HG02981 (cell line): ENCODE data around the gene MOB2.

ENCODE experiments used
- ATAC-seq: cut with Tn5 transposase; IDR thresholded peaks from one replicate; pipeline ENCODE4 v1.9.1; 2021; ENCODE audit warnings: mild to moderate bottlenecking, moderate library complexity; ENCODE audit not compliant: unreplicated experiment

MOB2 gene

DNA sequence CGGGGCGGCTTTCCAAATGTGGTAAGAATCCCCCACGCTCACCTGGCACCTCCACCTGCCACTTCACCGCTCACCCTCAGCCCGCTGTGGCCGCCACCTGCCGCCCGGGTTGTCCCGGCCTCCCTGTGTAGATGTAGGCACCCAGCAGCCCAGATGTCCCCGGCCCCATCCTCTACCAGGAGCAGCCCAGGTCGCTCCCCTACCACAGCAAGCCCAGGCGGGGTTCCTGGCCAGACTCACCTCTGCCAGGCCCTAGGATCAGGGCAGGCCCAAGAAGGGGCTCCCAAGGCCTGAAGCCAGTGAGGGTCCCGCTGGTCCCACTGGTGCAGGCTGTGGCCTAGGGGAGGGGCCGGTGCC is 27.4 kb downstream of the MOB2 start:
- ATAC-seq = no peak

DNA sequence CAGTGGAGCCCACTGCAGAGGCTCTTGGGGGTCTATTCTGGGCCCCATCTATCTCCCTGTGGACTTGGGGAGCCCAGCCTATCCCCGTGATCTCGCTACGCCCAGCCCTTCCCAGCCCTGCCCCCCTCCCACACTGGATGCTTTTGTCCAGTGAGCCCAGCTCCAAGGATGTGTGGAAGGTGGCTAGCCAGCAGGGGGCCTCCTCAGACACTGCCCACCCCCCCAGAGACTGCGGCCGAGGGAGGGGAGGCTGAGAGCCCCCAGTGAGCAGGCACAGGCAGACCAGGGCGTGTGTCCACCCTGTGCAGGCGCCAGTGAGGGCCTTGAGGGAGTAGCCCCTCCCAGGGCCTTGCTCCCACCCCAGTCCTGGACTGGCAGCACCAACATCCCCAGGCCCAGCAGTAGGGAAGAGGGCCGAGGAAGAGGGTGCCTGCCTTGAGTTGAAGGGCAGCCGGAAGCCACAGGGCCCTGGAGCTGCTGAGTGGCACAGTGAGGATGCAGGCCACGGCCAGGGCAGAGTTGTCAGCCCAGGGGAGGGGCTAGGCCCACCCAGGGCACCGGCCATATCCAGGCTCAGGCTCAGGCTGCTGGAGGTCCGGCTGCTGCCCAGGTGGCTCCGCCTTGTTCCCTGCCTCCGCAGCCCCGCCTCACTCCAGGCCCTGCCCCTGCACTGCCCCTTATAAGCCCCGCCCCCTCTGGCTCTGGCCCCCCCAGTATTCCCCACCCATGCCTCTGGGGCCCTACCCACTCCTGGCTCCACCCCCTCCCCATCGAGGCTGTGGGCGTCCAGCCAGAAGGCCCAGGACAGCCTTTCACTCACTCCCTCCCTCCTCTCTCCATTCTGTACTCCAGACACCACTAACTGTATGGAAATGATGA is 28.0 kb downstream of the MOB2 start:
- no peak for ATAC-seq

DNA sequence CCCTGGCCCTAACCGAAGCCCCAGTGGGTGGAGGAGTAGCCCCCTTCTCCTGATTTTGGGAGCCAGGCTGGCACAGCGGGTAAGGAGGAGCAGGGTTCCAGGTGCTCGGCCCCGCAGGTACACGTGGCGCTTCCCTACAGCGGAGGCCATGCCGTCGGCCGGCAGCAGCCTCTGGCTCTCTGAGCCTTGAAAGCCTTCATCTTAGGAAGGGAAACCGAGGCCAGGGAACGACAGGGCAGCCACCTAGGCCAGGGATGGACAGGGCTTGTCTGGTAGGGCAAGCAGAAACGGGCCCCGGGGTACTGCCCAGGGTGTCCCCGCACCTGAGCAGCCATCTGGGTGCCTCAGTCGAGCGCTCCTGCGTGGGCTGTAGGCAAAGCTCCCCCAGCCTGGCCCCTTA is 28.7 kb downstream of the MOB2 start:
- no peak for ATAC-seq

DNA sequence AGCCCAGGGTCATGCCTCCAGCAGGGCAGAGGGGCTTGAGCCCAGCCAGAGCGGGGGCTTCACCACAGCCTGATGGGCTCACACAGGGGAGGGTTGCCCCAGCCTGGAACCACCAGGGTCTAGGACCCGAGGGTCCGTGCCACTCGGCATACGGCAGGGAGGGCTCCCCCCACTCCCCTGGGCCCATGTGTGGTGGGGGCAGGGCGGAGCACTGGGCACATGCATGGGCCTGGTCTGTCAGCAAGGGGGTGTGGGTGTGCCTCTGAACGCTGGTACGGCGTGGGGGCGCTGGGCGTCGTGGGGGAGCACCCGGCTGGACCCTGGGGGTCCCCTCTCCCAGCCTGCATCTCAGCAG is 29.3 kb downstream of the MOB2 start:
- ATAC-seq = no peak

DNA sequence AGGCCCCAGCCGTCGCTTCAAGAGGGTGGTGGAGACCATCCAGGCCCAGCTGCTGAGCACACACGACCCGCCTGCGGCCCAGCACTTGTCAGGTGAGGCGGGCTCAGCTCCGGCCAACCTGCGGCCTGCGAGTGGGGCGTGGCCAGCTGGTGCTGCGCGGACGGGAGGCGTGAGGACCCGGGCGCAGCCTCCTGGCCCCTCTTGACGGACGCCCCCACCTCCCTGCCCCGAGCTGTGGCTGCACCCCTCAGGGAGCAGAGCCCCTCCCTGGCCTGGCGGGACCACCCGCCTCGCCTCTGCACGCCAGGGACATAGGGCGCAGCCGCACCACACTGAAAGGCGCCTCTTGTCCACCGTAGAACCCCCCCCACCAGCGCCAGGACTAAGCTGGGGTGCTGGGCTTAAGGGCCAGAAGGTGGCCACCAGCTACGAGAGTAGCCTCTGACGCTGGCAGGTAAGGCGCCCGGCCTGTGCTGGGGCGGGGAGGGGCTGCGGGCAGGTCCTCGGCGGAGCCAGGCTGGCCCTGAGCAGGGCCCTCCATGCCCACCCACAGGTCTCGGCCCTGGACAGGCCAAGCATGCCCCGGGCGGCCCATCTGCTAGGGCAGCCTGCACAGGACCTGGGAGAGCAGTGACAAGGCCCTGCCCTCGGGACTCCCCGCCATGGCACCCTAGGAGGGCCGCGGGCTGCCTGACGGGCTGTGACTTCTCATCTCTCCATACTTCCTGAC is 29.8 kb downstream of the MOB2 start:
- no peak for ATAC-seq

DNA sequence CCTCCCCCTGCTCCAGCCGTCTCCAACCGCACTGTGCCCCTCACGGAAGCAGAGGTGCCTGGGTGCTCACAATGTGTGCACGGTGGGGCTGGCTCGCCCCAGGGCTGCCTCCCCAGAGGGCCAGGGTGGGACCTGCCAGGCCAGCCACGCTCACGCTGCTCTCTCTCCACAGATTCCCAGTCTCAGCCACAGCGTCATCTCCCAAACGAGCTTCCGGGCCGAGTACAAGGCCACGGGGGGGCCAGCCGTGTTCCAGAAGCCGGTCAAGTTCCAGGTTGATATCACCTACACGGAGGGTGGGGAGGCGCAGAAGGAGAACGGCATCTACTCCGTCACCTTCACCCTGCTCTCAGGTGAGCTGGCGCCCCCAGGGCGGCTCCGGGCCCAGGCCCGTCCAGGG is 30.4 kb downstream of the MOB2 start:
- ATAC-seq = no peak

DNA sequence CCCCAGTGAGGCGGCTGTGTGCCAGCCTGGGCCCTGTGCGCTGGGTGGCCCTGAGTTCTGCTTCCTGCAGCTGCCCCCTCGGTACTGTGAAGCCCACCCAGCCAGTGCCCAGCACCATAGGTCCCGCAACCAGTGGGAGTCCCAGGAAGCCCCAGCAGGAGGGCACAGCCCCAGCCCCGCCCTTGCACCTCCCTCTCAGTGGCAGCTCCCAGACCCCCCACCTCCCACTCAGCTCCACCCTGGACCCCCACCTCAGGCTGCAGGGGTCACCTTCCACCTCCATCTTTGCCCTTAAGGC is 30.9 kb downstream of the MOB2 start:
- no peak for ATAC-seq

DNA sequence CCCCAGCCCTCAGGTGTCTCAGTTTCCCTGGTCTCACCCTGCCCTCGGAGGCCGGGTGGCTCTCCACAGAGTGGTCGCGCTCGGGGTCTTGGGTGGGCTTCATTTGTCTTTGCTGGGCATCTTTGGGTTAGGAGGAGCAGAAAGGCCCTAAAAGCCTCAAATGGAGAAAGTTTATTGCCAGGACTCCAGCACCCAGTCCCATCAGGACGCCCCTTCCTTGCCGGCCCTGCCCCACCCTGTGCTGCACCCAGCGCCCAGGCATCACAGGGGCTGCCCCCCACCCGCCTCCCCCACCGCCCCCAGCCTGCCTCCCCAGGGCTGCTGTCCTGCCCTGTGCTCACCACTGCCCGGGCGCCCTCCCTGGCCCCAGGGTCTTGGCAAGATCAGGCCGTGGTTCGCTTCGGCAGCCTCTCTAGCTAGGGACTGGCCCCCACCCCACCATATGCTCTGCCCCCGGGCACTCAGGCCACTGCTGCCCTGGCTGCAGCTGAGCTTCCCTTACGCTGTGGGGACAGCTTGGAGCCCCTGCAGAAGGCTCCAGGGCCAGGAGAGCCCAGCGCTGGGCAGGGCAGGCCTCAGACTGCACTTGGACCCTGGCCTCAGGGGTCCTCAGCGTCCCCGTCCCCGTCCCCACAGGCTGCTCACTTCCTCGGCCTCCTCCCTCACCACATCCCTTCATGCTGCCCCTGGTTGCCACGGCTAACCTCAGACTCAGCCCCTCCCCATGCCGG is 31.4 kb downstream of the MOB2 start:
- no peak for ATAC-seq

DNA sequence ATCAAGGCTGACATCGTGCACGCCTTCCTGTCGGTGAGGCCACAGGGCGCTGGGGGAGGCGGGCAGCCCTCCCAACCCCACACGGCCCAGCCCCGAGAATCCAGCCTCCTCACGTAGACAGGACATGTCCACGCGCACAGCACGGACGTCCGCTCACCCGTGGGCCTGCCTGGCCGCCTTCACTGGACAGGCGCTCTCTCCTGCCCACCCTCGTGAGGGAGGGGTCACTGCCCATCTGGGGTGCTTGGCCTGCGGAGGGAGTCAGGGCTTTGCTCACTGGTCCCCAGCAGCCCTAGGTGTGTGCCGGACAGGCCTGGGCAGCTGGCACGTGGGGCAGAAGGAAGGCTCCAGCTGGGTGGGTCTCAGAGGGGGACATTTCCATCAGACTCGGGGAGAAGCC is 32.0 kb downstream of the MOB2 start:
- ATAC-seq = no peak

DNA sequence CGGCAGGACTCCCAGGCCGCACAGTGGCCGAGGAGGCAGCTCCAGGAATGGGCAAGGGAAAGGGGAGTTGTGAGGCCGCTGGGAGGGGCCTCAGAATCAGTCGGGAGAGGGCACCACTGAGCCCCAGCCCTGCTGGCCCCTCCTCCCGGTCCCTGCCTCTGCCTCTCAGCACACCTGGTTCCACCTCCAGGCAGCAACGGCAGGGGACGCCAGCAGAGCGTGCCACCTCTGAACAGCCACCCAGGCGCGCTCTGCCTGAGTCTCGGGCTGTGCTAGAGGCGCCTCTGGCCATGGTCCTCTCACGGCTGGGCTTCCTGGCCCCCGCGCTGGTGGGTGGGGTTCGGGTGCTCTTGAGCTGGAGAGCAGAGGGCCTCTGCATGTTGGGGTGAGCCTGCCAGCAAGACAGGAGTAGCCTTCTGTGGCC is 33.0 kb downstream of the MOB2 start:
- no peak for ATAC-seq

DNA sequence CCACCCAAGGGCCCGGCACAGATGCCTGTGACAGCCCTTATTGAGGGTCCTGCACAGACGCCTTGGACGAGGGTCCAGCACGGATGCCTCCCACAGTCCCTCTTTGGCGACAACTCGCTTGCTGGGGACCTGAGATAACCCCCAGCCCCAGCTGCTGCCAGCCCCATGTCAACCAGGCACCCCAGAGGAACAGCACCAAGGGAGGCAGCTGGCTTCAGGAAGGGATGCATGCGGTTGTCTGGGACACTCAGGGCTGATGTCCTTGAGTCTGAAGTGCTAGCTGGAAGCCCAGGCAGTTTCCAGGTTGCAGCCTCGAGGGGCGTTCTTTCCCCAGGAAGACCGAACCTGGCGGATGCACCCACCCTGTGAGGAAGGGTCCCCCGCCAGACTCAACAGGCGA is 33.8 kb downstream of the MOB2 start:
- no peak for ATAC-seq

DNA sequence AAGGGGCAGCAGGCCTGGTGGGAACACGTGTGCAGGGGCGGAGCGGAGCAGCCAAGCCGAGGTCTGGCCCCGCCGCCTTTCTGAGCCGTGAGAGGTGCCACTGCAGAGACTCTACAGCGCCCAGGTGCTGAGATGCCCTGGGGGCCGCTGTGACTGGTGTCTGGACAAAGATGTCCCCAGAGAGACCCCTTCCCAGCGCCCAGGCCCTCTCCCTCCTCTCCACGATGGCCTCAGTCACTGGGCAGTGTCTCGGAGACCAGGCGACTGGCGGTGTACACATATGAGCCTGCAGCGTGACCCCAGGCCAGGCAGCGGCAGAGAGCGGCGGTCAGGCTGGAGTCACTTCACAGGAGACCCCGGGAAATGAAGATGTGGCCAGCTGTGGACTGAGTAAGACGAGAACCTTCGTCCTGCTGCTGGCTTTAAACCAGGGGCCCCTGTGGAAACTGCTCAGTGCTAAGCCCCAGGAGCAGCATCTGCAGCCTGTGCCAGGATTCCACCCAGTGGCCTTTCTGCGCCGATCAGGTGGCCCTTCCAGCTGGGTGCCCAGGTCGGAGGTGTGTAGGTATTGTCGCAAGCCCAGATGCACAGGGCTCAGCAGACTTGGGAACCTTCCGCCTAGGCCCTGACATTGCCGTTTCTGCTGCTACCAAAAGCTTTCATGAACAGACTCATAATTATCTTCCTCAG is 34.7 kb downstream of the MOB2 start:
- no peak for ATAC-seq

DNA sequence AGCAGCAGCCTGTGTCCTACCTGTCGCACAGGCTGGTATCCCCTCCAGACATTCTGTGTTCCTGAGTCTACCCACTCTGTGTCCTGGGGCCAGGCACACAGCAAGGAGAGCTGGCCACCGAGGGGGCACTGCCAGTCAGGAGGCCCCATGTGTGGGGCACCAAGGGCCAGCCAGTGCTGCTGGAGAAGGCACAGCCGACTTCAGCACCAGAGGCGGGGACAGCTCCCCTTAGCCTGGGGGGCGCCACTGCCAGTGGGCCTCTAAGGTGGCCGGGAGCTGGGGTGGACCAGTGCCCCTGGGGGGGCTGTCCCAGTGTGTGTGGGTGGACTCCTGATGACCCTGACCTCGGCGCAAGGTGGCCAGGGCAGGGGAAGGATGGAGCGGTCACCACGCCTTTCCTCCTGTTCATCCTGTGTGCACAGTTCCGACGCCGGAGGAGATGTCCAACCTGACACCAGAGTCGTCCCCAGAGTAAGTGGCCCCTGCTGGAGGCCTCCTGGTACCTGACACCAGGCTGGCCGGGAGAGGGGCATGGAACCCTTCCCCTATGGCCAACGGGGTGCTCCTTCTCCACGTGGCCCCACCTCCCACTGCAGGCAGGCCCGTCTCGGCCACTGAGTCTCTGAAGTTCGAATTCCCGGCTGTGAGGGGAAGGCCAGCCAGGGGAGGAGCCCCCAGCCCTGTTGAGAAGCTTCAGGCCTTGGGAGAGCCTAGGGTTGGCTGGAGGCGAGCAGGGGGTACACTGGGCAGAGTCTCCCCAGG is 35.4 kb downstream of the MOB2 start:
- ATAC-seq = no peak

DNA sequence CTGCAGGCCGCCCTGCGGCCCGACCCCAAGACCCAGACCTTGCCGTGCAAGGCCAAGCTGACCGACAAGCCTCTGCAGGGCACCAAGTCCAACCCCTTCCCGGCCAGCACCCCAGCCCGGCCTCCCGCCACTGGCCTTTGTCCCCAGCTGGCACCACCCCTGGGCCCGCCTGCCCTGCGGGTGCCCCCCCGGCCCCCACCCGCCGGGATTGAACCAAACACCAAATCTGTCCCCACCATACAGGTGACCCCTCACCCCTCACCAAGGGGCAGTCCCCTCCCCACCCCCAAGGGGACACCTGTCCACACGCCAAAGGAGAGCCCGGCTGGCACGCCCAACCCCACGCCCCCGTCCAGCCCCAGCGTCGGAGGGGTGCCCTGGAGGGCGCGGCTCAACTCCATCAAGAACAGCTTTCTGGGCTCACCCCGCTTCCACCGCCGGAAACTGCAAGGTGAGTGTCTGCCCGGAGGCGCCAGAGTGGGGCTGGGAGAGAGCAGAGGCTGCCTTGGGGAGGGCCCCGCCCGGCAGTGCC is 36.2 kb downstream of the MOB2 start:
- ATAC-seq = no peak

DNA sequence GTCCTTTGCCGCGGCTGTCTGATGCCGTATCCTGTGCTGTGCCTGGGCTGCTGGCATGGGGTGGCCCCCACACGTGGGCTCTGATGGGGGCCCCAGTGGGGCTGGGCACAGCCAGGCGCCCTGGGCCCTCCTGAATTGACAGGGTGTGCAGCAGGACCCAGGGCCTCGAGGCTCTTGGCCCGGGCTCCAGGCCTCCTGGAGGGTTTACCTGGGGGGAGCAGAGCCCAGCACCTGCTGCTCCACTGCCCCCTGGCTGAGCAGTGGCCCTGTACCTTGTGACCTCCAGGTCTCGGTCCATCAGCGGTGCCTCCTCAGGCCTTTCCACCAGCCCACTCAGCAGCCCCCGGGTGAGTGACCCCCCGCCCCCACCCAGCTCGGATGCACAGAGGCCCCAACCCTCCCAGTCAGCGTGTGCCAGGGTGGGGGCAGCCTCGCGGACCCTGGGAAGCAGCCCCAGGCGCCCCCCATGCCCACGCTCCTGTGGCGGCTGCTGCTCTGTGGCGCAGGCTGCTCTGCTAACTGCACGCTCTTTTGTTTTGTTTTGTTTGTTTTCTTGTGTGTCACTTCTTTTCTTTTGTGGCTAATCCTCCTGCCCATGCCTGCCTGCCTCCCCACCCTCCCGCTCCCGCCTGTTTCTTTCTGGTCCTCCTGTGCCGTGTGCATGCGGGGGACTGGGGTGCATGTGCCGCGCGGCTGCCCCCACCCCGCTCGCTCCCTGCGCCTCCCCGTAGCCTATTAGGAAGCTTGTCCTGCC is 36.9 kb downstream of the MOB2 start:
- no peak for ATAC-seq

DNA sequence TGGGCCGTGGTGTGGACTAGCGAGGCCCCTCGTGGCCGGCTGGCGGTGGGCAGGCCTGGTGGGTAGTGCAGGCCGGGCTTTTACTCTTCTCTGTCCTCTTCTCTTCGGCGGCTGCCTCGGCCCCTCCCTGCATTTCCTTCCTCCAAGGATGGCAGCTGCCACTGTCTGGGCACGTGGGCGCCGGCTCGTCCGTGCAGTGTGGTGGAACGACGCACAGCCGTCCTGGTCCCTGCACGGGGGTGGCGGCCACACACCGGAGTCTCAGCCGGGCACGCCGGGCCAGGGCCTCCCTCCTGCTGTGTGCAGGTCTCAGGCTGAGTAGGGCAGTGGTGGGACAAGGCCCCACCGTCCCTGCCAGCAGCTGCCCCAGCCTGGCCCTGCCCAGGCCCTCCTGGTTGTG is 37.7 kb downstream of the MOB2 start:
- no peak for ATAC-seq

DNA sequence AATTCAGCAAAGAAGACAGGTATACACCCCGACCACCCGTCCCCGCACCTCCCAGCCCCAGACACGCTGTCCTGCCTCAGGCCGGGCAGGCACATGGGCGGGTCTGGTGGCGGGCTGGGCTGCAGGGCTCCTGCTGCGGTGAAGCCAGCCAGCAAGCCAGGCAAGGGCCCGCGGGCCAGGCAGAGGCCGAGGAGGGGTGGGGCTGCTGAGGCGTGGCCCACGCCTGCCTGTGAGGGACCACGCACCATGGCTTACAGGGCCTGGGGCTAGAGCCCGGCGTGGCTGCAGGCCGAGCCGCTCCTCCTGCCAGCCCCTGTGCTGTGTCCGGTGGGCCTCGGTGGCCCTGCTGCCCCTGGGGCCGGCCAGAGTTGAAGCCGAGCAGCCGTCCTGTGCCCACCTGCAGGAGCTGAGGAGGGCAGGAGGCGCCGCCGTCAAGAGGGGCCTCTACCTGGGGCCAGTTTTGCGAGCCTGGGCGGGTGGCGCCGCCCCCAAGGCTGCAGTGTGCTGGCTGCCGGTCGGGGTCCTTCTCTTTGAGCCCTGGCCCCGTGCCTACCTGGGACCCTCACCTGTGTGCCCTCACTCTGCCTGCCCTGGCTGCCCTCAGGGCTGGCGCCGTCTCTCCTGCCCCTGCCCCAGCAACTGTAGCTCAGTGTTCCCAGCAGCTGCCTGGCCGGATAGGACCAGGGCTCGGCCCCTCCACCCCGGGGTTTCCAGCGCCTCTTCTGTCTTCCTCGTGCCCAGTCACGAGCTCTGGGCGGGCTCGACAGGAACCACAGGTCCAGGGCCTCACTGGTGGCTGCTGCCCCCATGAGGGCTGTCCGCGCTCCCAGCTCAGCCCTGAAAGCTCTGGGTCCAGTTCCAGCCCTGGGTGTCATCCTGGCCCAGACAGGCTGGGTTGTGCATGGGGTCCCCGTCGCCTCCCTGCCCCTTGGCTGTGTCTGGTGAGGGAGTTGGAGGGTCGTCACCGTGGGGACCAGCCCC is 38.4 kb downstream of the MOB2 start:
- ATAC-seq = no peak

DNA sequence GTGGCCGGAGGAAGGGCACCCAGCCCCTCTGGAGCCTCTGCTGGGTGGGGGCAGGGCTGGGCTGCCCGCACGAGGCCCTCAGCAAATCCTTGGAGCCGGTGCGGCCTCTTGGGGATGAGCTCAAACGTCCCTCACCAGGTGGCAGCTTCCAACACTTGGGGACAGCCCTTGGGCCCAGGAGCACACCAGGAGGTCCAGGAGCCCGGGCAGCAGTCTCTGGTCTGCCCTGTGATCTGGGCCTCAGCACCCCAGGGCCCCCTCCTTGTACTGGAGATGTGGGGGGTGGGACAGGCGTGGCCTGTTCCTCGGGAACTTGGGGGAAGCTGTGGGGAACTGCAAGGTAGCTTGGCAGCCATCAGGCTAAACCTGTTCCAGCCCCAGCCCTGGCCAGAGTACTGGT is 40.0 kb downstream of the MOB2 start:
- ATAC-seq = no peak
